Thymus (tissue), 11 donors: ENCODE results near the gene SLX9. TPM values are rescaled to one million over a fixed set of nuclear protein-coding genes. Genes with fewer than 3 reads are reported as not detected.

Experiments
- DNase-seq, 9 donors: peaks; one replicate each; pipeline ENCODE4 v3.0.0-alpha.2; 2013; ENCODE audit warnings: low spot score in 9 of 9, low read depth in 6 of 9, missing footprints in 1 of 9
- H3K27ac ChIP-seq, 2 donors: one replicate each; pipeline ENCODE4 v1.5.1; 2013; ENCODE audit warnings: control low read depth in 1 of 2, low read depth in 1 of 2, low read length in 1 of 2, mild to moderate bottlenecking in 1 of 2, moderate library complexity in 1 of 2
- H3K27me3 ChIP-seq, 2 donors: one replicate each; pipeline ENCODE4 v1.5.1; 2013; ENCODE audit warnings: low read length in 1 of 2; ENCODE audit not compliant: control insufficient read depth in 2 of 2, insufficient read depth in 1 of 2
- H3K36me3 ChIP-seq, 2 donors: one replicate each; pipeline ENCODE4 v1.5.1; 2013; ENCODE audit warnings: low read length in 1 of 2, mild to moderate bottlenecking in 1 of 2, moderate library complexity in 1 of 2; ENCODE audit not compliant: control insufficient read depth in 2 of 2, insufficient read depth in 2 of 2
- H3K4me1 ChIP-seq, 2 donors: one replicate each; pipeline ENCODE4 v1.5.1; 2013; ENCODE audit warnings: low read length in 2 of 2; ENCODE audit not compliant: control insufficient read depth in 2 of 2, insufficient read depth in 2 of 2
- H3K4me3 ChIP-seq, 2 donors: one replicate each; pipeline ENCODE4 v1.5.1; 2013; ENCODE audit warnings: low read length in 2 of 2, control low read depth in 1 of 2, mild to moderate bottlenecking in 1 of 2
- H3K9me3 ChIP-seq, 2 donors: one replicate each; pipeline ENCODE4 v1.5.1; 2013; ENCODE audit warnings: low read length in 1 of 2, mild to moderate bottlenecking in 1 of 2; ENCODE audit not compliant: control insufficient read depth in 2 of 2, insufficient read depth in 1 of 2
- WGBS: extraction: QIAGEN DNeasy Blood & Tissue Kit; methylation state at CpG from one replicate; pipeline ENCODE4 v1.1.7; 2013; 5-methylcytosine and 5-hydroxymethylcytosine counted together
- polyA plus RNA-seq: library from polyadenylated mRNA; stranded (reverse); fragments of 200-250 nt; gene quantifications from one replicate; pipeline ENCODE4 v1.2.3, GENCODE V29; 2013
- total RNA-seq: library from RNA; stranded (reverse); fragments of 120-200 nt; gene quantifications from one replicate; pipeline ENCODE4 v1.2.4, GENCODE V29; 2013
- donor health status: healthy.

Gene SLX9
- total and polyA plus RNA-seq, 2 donors, result 28.4 to 29.0 TPM

GRCh38 chr21:44994695-44995342 is 55.0 kb downstream of the SLX9 start:
- Histone ChIP-seq H3K27me3 (peaks cover 0 to 2% of the 10 kb centered on the region in 2 donors), H3K4me3 (no peak overlapping the region), H3K4me1 (no peaks in the 10 kb centered on the region), H3K27ac (no peak overlapping the region), H3K36me3 (no peaks in the 10 kb centered on the region), H3K9me3 (no peaks in the 10 kb centered on the region)
- WGBS, result 91% methylated on average over 15 of the region's 15 CpGs
- DNase-seq, result no peak

DNA sequence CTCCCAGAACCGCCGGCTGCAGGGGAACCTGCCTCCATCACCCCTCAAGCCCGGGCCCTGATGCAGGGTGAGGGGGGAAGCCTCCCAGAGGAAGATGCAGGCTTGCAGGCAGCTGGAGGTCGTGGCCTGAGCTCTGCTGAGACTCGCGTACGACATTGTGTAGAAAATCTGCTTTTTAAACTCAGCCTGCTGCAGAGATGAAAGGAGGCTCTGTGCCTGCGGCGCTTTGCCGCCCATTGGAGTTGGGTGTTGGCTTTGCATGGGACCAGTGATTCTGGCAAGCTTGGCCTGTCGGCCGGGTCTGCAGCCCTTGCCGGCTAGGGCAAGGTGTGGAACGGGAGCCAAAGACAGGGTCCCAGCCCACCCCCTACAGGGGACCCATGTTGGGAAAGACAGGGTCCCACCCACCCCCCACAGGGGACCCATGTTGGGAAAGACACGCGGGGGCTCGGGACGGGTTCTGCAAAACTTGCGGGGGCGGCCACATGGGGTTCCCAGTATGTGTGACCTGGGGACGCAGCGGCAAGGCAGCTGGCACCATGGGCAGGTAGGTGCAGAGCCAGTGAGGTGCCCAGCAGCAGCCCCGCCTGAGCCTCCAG is 55.6 kb downstream of the SLX9 start:
- no peak overlapping the region for H3K4me3 ChIP-seq
- peaks cover 0 to 2% of the 10 kb centered on the region in 2 donors for H3K27me3 ChIP-seq
- 88% methylated on average over 23 of the region's 23 CpGs for WGBS
- no peaks in the 10 kb centered on the region for H3K9me3 ChIP-seq
- H3K36me3 ChIP-seq, result no peaks in the 10 kb centered on the region
- DNase-seq, result no peak
- no peak overlapping the region for H3K27ac ChIP-seq
- no peaks in the 10 kb centered on the region for H3K4me1 ChIP-seq

- Histone ChIP-seq H3K4me3 (no peak overlapping the region), H3K27ac (no peak overlapping the region), H3K27me3 (peaks cover 0 to 2% of the 10 kb centered on the region in 2 donors), H3K36me3 (no peaks in the 10 kb centered on the region), H3K4me1 (no peaks in the 10 kb centered on the region), H3K9me3 (no peaks in the 10 kb centered on the region)
- DNase-seq, result no peak
- 95% methylated on average over 10 of the region's 10 CpGs for WGBS
Measured at GRCh38 chr21:44996096-44996495, 56.3 kb downstream of the SLX9 start.

DNA sequence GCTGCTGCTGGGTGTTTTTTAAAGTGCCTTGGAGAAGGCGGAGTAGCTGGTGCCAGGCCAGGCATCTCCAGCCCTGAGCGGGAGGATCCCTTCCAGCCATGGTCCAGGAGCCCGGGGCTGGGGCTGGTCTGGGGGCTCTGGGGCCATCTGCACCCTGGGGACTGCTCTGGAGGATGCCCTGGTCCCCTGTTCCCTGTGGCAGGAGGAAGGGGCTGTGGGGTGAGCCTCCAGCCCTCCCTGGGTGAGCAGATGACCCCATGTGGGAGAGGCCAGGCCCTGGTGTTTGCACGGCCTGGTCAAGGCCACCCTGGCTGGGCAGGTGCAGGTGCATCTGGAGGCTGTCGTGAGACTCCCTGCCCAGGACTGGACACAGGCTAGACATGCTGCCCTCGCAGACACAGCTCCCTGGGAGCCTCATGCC is 56.7 kb downstream of the SLX9 start:
- Histone ChIP-seq H3K27me3 (peaks cover 0 to 2% of the 10 kb centered on the region in 2 donors), H3K4me1 (no peaks in the 10 kb centered on the region), H3K9me3 (no peaks in the 10 kb centered on the region), H3K27ac (no peak overlapping the region), H3K4me3 (no peak overlapping the region), H3K36me3 (no peaks in the 10 kb centered on the region)
- no peak for DNase-seq
- WGBS, result 80% methylated on average over 6 of the region's 6 CpGs

- H3K9me3 ChIP-seq, result no peaks in the 10 kb centered on the region
- H3K27me3 ChIP-seq, result peaks cover 0 to 2% of the 10 kb centered on the region in 2 donors
- no peak overlapping the region for H3K4me3 ChIP-seq
- no peaks in the 10 kb centered on the region for H3K36me3 ChIP-seq
- H3K27ac ChIP-seq, result no peak overlapping the region
- WGBS, result 87% methylated on average over 36 of the region's 36 CpGs
- no peaks in the 10 kb centered on the region for H3K4me1 ChIP-seq
- DNase-seq, result no peak
Measured at GRCh38 chr21:44996983-44997936, 57.4 kb downstream of the SLX9 start.

DNA sequence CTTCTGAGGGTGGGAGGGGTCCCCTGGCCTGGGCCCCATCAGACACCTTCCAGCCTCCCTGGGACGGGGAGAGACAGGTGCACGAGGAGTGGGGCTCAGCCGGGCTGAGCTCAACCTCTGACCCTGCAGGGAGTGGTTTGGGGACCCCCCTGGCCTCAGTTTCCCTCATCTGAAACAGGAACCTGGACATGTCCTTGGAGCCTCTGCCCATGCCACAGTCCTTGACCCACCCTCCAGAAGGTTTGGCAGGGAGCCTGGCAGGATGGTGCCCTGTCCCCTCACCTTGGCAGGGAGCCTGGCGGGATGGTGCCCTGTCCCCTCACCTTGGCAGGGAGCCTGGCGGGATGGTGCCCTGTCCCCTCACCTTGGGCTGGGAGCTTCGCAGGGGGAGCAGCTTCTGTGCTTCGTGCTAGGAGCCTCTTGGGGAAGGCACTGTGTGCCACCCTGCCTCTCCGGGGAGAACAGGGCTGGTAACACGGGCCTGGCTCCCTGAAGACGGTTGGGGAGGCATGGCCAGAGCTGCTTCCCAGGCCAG is 58.3 kb downstream of the SLX9 start:
- Histone ChIP-seq H3K27me3 (peaks cover 0 to 2% of the 10 kb centered on the region in 2 donors), H3K27ac (no peak overlapping the region), H3K4me3 (no peak overlapping the region)

DNA sequence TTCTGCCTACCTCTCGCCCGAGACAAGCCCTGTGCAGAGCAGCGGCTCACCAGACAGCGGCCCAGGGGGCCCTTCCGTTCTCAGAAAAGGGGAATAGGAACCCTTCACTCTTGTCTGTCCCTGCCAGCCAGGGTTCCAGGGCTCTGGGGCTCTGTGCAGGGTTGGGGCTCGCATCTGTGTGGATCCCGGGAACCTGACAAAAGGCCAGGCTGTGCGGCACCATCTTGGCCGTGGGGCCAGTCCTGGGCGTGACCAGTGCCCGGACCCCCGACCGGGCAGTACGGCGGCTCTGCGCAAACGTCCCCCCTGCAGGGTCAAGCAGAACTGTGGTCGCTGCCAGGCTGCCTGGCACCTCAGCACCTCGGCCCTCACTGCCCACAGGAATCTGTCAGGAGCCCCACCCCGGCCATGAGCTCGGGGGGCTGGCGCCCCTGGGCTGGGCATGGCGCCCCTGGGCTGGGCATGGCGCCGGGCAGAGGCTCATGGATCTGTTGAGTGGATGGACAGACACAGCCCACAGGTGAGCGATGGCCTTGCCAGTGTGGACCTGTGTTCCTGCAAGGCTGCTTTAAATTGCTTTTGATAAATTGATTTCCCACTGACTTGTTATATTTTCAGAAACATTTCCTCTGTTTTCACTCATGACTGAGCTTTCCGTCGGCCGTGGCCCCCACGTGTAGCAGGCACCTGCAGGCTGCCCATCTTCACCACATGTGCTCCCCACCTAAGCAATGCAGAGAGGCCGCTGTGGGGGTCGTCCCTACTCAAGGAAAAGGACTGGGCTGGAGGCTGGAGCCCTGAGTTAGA is 59.0 kb downstream of the SLX9 start:
- no peak overlapping the region for H3K27ac ChIP-seq
- no peaks in the 10 kb centered on the region for H3K36me3 ChIP-seq
- WGBS, result 86% methylated on average over 32 of the region's 32 CpGs
- H3K4me1 ChIP-seq, result no peaks in the 10 kb centered on the region
- peaks cover 0 to 2% of the 10 kb centered on the region in 2 donors for H3K27me3 ChIP-seq
- DNase-seq, result no peak
- H3K4me3 ChIP-seq, result no peak overlapping the region
- H3K9me3 ChIP-seq, result no peaks in the 10 kb centered on the region

More for the DNA sequence above, 58.3 kb downstream of the SLX9 start:
- no peaks in the 10 kb centered on the region for H3K9me3 ChIP-seq
- no peak for DNase-seq
- 91% methylated on average over 10 of the region's 10 CpGs for WGBS
- H3K4me1 ChIP-seq, result no peaks in the 10 kb centered on the region
- no peaks in the 10 kb centered on the region for H3K36me3 ChIP-seq

GRCh38 chr21:44999428-44999971 is 59.7 kb downstream of the SLX9 start:
- DNase-seq, result no peak
- Histone ChIP-seq H3K9me3 (no peaks in the 10 kb centered on the region), H3K4me3 (no peak overlapping the region), H3K27me3 (peaks cover 0 to 2% of the 10 kb centered on the region in 2 donors), H3K27ac (no peak overlapping the region), H3K36me3 (no peaks in the 10 kb centered on the region), H3K4me1 (no peaks in the 10 kb centered on the region)
- WGBS, result 92% methylated on average over 17 of the region's 17 CpGs
